ENCODE measurements around the gene SMURF1.
A peak's percentile ranks its signal among the peaks of the same experiment; 100 is the strongest.
"Not testable (repeated sequence)": the region's sequence is repeated elsewhere in the genome, so short reads cannot be mapped to it uniquely, and the experiment has no call there.

SMURF1 gene

DNA sequence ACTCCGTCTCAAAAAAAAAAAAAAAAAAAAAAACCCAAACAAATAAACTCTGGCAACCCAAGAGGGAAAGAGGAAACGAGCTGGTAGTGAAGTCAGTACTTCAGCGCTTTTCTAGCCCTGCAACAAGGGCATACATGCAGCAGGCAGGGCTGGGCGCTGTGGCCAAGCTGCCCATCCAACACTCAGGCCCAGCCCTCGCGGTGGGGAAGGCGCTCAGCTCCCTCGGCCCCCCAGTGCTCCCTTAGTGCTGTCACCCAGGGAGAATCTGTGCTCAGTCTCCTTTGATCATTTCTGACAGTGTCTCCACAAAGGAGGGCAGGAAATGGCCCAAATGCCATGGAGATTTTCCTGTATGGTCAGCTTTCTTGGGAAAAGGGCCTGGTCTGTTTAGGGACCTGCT is 97.2 kb downstream of the SMURF1 start:
- FAIRE-seq, result no peak

DNA sequence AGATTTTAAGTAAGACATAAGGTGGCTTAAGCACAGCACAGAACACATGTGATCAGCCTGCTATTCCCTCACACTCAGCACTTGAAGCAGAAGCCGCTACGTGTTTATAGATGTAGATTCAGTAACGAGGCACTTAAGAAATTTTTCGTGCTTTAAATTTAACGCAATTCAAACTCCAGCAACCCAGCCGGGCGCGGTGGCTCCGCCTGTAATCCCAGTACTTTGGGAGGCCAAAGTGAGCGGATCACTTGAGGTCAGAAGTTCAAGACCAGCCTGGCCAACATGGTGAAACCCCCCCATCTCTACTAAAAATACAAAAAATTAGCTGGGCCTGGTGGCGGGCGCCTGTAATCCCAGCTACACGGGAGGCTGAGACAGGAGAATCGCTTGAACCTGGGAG is 97.6 kb downstream of the SMURF1 start:
- not testable (repeated sequence) for FAIRE-seq

- FAIRE-seq, result not testable (repeated sequence)
Observed at GRCh38 chr7:99044858-99045257, 99.0 kb downstream of the SMURF1 start.

GRCh38 chr7:99042957-99043356 is 101.0 kb downstream of the SMURF1 start:
- no peak for FAIRE-seq

DNA sequence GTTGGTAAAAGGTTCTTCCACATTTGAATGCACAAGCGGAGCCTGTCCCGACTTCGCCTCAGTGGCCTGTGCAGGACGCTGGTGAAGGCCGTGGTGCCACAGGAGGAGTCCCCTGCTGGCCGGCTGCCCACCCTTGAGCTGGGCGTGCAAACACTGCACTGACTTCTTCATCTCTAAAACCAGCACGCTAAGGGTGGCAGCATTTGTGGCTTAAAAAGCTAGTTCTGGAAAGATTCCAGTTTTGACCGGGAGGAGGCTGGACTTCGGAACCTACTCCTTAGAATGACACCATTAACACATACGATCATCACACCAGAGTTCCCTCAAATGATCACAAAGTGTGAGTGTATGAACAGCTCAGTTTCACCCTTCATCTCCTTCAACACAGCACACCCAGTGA is 102.4 kb downstream of the SMURF1 start:
- no peak for FAIRE-seq

DNA sequence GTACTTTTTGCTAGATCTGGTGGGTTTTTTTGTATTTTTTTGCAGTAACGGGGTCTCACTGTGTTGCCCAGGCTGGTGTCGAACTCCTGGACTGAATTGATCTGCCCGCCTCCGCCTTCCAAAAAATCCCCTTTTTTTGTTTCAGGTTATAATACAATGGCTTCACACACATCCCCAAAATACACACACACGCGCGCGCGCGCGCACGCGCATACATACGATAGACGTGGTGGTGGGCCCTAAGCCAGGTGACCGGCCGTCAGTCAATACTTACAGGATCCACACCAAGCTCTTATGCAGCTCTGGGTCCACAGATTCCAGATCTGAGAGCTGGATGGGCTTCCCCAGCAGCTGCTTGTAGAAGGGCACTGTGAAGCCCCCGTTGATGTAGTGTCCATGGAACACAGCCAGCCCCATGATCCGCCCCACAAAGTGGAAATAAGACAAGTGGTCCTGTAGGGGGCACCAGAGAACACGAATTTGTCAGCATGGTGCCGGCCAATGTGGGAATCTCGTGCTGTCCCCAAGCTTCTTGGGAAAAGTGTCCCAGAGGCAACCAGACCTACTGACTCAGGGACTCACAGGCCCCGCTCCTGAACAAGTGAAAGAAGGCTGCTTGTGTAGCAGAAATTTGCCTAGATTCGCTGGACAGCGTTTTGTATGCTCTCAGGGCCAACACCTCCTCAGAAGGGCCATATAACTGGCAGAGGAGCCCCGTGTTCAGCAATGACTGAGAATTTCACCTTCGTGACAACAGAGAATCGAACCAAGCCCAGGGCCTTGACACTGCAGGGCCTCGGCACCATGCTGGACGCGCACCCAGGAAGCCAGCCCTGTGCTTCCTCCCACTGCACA is 103.6 kb downstream of the SMURF1 start:
- peak; percentile 8 for FAIRE-seq

DNA sequence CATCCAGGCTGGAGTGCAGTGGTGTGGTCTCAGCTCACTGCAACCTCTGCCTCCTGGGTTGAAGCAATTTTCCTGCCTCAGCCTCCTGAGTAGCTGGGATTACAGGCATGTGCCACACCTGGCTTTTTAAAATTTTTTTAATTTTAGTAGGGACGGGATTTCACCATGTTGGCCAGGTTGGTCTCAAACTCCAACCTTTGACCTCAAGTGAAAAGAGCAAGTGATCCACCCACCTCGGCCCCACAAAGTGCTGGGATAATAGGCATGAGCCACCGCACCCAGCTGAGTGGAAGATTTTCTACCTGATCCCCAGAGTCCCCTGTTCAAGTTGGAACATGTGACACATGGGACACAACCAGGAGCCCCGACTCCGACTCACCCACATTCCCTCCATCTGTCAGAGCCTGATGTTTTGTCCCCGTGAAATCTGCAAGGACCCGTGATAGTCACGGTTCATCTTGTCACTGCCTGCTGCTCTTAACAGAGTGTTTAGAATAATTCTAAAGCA is 104.5 kb downstream of the SMURF1 start:
- FAIRE-seq, result no peak

- no peak for FAIRE-seq
Observed at GRCh38 chr7:99038086-99038855, 105.6 kb downstream of the SMURF1 start.

- no peak for FAIRE-seq
Observed at GRCh38 chr7:99037327-99037940, 106.5 kb downstream of the SMURF1 start.

DNA sequence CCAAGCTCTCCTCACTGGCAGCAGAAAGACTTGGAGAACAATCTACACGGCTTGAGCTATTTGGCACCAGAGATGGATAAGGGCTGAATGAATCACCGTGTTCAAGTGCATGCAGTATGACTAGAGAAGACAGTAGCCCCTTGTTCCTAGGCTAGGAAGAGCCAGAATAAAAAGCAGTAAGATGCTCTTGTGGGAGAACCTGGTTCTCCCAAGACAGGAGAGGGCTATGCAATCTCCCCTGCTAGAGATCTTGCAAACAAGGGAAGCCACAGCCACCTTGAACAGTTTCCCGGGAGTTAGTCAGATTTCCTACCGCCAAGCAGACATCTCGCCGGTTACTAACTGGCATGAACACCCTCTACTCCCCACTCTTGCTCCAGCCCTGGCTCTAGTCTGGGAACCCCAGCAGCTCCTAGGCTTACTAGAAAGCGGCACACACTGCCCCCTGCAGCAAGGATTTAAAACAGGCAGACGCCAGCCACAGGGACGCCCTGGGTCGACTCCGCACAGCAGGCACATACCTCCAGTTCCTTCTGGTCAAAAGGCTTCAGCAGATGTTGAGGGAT is 107.3 kb downstream of the SMURF1 start:
- no peak for FAIRE-seq

GRCh38 chr7:99035723-99036545 is 108.0 kb downstream of the SMURF1 start:
- FAIRE-seq, result no peak

DNA sequence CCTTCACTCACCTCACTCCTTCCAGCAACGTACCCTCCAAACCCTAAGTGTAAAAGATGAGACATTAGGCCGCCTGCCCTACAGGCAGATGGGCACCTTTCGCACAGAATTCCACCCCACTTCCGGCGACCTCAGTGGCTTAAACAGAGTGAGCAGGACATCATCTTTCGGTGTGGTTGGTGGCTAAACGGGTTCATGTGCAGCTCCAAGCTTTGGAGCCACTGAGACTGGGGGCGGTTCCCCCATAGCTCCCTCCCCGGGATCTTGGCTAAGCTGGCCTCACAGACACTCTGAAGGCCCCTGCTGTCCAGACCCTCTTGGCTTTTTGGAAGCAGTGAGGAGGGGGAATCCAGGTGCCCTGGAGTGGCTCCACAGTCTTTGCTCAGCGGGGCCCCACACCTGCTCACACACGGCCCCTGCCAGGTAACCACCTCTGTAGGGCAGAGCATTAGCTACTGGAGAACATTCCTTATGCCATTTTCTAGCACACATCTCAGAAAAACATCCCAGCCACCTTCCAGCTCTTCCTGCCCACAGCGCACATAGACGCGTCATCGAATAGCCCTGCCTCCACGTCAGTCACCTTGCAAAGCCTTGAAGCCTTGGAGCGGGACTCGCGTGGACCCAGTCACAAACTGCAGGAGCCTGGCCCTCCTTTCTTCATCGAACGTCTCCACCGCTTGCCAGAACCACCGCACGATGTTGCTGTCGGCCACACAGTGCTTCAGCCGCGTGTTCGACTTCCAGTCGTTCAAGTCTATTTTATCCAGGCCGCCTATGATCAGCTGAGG is 108.8 kb downstream of the SMURF1 start:
- FAIRE-seq, result no peak

- FAIRE-seq, result no peak
Observed at GRCh38 chr7:99033765-99034164, 110.1 kb downstream of the SMURF1 start.

- FAIRE-seq, result no peak
Observed at GRCh38 chr7:99032928-99033327, 111.0 kb downstream of the SMURF1 start.

GRCh38 chr7:99031496-99031895 is 112.4 kb downstream of the SMURF1 start:
- FAIRE-seq, result no peak

- FAIRE-seq, result no peak
Observed at GRCh38 chr7:99030951-99031350, 113.0 kb downstream of the SMURF1 start.

DNA sequence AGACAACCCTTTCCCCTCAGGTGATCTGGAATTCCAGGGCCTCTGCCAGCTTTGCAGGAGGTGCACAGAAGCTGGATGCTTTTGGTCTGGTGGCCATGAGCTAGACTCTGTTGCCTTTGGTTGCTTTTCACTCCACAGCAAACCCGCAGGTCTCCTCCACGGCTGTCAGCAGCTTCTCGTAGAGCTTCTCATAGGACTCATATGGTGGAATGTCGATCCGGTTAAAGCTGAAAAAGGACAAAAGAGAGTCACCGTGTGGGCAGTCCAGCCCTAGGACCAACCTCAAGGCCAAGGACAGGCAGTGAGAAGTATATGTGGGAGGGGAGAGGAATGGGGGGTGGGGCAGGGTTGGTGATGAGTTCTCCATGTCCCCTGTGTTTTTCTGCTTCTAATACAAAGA is 113.5 kb downstream of the SMURF1 start:
- no peak for FAIRE-seq

GRCh38 chr7:99029466-99030435 is 114.2 kb downstream of the SMURF1 start:
- FAIRE-seq, result no peak

DNA sequence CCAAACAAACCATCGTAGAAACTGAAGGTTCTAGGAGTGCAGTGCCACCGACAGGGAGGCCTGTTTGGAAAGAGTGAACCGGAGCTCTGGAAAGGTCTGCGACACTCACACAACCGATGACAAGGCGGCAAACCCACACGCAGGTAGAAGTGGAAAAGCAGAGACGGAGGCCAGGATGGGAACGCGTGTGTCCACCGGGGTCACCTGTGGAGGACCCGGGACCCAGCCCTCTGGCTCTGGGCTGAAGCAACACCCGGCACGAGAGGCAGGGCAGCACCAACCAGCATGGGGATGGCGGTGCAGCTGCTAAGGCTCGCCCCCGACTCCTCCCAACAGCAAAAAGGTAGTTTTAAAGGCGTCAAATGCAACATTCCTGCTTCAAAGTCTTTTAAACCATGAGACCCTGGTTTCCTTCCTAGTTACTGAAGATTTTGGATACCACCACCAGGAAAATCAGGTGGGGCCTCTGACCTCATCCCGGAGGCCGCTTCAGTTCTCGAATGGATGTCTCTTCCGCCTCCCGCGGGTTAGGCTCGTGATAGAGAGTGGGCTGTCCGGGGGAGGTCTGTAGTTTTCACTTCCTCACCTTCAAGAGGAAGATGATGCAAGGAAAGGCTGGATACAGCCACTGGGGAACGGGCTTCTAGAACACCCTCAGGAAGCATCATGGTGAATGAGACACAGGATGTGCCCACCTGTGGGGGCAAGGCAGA is 115.5 kb downstream of the SMURF1 start:
- FAIRE-seq, result no peak
